HG03575 (cell line): ENCODE measurements around the gene TBPL2.
"Not testable (repeated sequence)": the region's sequence is repeated elsewhere in the genome, so short reads cannot be mapped to it uniquely, and the experiment has no call there.

Experiments
- ATAC-seq: cut with Tn5 transposase; IDR thresholded peaks from one replicate; pipeline ENCODE4 v1.9.1; 2021; ENCODE audit not compliant: unreplicated experiment, insufficient number of reproducible peaks, low FRiP score; ENCODE audit errors: extremely low read depth

Gene TBPL2

GRCh38 chr14:55412676-55413075 is 27.7 kb downstream of the TBPL2 start:
- ATAC-seq = no peak

GRCh38 chr14:55411426-55412389 is 28.7 kb downstream of the TBPL2 start, which contains the start of gene ATG14:
TSS of gene ATG14 (minus strand) at chr14:55411830. CDS start at chr14:55411822, 8 bp downstream.
- ATAC-seq = peak; percentile 65

DNA sequence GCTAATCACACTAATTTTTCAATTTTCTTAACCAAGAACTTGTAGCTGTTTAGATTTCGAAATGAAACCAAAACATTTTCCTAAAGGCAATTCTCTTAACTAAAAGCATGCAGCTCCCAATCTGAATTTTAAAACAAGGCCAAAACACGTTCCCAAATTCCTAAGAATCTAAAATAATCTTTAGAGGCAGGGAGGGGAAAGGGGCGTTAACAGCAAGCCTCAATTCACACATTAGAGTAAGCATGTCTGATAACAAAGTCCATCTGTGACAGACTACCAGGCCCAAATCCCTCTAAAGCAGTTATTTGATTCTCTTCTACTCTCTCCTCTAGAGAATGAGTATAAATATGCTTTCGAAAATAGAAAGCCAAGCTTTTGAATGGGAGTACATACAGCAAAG is 29.5 kb downstream of the TBPL2 start:
- ATAC-seq = no peak

DNA sequence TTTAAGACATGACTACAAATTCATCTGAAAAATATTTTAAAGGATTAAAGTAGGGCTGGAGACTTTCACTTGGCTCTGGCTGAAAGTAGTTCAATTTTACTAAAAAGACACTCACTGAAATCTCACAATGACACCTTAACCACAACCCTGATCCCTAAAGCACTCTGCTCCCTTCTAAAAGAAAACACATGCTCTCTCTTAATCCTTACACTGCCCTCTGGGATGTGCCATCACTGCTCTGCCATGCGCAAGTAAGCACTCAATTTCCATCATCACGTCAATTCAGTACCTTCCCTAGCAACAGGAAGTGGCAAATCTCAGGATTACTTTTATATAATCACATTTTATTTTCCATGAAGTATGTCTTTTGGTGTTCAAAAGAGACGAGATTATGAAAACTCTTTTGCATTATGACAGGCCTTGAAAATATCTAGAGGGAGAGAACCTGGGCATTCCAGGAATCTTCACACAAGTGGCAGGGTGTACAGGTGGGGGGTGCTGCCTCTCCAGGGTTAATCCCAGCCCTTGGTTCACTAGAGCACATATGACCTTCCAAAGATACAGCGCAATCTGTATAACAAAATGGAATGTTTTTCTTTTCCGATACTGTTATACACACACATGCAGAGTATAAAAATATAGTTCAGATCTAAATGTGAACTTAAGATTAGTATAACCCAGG is 36.1 kb downstream of the TBPL2 start:
- ATAC-seq = no peak

DNA sequence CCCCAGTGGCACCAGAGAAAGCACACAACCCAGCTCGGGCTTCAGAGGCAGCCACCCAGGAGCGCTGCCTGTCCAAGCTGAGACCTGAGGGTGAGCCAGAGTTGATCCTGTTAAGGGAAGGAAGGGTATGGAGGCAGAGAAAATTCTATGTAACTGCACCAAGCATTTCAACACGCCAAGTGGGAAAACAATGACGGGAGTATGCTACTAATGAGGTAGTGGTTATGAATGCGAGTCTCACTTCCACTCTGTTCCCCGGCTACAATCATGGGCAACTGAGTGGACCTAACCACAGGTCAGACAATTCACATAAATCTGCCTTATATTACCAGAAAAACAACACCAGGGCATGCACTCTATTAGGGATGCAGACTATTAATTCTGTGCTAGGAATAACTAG is 38.7 kb downstream of the TBPL2 start:
- ATAC-seq = no peak

GRCh38 chr14:55399852-55400251 is 40.6 kb downstream of the TBPL2 start:
- no peak for ATAC-seq

- ATAC-seq = no peak
These were observed 41.2 kb downstream of the TBPL2 start for GRCh38 chr14:55399183-55399582.

DNA sequence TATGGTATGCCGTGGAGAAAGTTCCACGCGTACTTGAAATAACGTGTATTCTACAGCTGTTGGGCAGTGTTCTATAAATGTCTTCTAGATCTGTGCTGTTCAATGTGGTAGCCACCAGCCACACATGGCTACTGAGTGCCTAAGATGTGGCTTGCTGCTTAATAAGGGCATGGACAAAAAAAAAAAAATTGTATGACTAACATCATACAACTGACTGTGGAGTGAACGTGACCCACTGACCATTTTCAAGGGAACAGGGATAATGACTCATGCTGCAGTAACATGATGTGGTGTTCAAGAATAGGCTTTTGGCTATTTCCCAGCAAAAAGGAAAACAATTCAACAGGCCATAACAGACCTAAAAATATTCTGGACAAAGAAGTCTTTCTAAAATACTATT is 41.7 kb downstream of the TBPL2 start:
- ATAC-seq = no peak

GRCh38 chr14:55389330-55389729 is 51.1 kb downstream of the TBPL2 start:
- ATAC-seq = no peak

- ATAC-seq = no peak
These were observed 52.3 kb downstream of the TBPL2 start for GRCh38 chr14:55388160-55388559.

DNA sequence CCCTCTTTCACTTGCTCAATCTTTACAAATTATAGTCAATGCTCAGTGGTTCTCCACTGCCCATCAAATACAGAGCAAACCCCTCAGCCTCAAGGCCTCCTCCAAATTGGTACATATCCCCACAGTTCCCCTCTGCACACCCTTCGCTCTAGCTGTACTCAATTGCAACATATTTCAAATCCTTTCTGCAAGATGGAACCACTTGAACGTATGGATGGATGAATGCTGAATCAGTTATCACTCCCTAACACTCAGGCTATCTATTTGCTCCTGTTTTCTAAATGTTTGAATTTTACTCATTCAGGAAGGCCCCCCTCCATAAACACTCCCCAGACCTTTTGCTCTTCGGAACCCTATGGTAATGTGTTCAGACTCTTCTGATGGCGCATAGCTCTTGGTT is 53.3 kb downstream of the TBPL2 start:
- no peak for ATAC-seq

GRCh38 chr14:55386037-55386808 is 54.2 kb downstream of the TBPL2 start:
- ATAC-seq = no peak

DNA sequence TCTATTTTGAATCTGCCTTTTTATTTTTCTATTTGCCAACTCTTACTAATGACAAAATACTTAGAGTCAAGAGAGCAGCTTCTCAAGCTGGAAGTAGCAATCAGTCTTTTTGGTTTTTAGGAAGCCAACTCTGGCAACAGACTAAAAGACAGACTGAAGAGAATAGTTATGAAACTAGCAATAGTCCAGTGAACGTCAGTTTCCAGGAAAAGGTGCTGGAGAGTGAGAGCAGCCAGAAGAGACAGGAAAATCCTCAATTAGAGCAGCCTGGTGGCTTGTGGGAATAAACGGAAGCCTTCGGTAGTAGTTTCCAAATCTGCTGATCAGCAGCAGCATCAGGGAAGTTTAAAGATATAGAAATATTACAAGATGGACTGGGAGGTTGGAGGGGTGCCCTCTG is 55.9 kb downstream of the TBPL2 start:
- ATAC-seq = no peak

- ATAC-seq = no peak
These were observed 56.8 kb downstream of the TBPL2 start for GRCh38 chr14:55383541-55384140.

- ATAC-seq = not testable (repeated sequence)
These were observed 57.4 kb downstream of the TBPL2 start for GRCh38 chr14:55383056-55383466.

GRCh38 chr14:55382483-55382882 is 57.9 kb downstream of the TBPL2 start:
- ATAC-seq = no peak

- no peak for ATAC-seq
These were observed 58.9 kb downstream of the TBPL2 start for GRCh38 chr14:55381561-55381960.

GRCh38 chr14:55381040-55381439 is 59.4 kb downstream of the TBPL2 start:
- no peak for ATAC-seq

DNA sequence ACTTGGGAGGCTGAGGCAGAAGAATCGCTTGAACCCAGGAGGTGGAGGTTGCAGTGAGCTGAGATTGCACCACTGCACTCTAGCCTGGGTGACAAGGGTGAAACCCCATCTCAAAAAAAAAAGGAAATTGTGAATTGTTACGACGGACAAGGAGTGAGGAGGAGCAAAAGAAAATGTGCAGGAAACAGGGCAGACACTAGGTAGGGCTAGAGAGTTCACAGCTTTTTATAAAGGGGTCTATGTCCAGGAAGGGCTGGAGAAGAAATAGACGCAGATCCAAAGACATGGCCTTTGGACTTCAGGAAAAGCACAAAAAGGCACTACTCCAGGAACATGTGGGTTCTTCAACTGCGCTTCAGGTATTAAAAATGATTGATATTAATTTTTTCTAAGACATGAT is 63.2 kb downstream of the TBPL2 start:
- no peak for ATAC-seq
